Measurements from ENCODE around the gene PPP2R3B. TPM values are rescaled to one million over a fixed set of nuclear protein-coding genes. Genes with fewer than 3 reads are reported as not detected.
"Not testable (repeated sequence)": the region's sequence is repeated elsewhere in the genome, so short reads cannot be mapped to it uniquely, and the experiment has no call there.

Gene PPP2R3B
- 10 to 100 TPM; 12.0 to 38.8 TPM for total RNA-seq

- peaks cover 10% of the 10 kb centered on the region in 2 donors for H3K4me1 Mint-ChIP-seq (ENCODE audit: low read depth in 2 of 2)
- DNase-seq (ENCODE audit: low spot score) = peak; percentile 99
- ATAC-seq = peak; percentile 98
- H3K27me3 Mint-ChIP-seq = no peaks in the 10 kb centered on the region
- peak within 1 kb of the TSS; percentile 96 to 99 for H3K27ac Mint-ChIP-seq
- H3K9me3 Mint-ChIP-seq = no peaks in the 10 kb centered on the region
- no peaks in the 10 kb centered on the region for H3K36me3 Mint-ChIP-seq
- peak within 1 kb of the TSS; percentile 97 for H3K4me3 Mint-ChIP-seq
Observed at GRCh38 chrX:386768-387575, at the start of gene PPP2R3B. PPP2R3B (minus strand) TSS chrX:386907; CDS start chrX:386691, 216 bp downstream.

DNA sequence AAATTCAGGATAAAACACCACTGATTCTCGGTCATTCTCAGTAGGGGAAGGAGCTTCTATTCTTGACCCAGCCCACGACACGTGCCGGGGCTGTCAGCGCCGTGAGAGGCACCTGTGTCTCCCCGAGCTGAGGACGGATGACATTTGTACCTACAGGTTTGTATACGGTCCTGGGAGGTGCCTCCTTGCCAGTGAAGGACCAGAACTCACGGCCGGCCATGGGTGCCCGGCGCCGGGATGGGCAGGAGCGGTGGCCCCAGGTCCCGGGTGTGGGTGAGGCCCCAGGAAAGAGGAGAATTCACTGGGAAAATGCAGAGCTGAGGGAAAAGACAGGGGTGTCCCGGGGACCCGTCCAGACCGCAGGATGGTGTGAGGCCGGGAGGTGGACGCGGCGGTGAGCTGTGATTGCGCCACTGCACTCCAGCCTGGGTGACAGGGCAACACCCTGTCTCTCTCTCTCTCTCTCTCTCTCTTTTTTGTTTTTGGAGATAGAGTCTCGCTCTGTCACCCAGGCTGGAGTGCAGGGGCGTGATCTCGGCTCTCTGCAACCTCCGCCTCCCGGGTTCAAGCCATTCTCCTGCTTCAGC lies 48.9 kb upstream of the PPP2R3B start:
- ATAC-seq = no peak
- DNase-seq (ENCODE audit: low spot score) = no peak
- H3K27me3 Mint-ChIP-seq = peaks cover 8 to 12% of the 10 kb centered on the region in 2 donors
- peaks cover 6 to 11% of the 10 kb centered on the region in 2 donors for H3K4me1 Mint-ChIP-seq (ENCODE audit: low read depth in 2 of 2)
- peaks cover 16% of the 10 kb centered on the region for H3K9me3 Mint-ChIP-seq
- no peak overlapping the region for H3K27ac Mint-ChIP-seq
- H3K4me3 Mint-ChIP-seq = no peak overlapping the region
- H3K36me3 Mint-ChIP-seq = peaks cover 21% of the 10 kb centered on the region

GRCh38 chrX:434946-435345 lies 48.2 kb upstream of the PPP2R3B start:
- H3K36me3 Mint-ChIP-seq = peaks cover 14% of the 10 kb centered on the region
- no peak for ATAC-seq
- no peak overlapping the region for H3K4me3 Mint-ChIP-seq
- peaks cover 8 to 15% of the 10 kb centered on the region in 2 donors for H3K27me3 Mint-ChIP-seq
- H3K4me1 Mint-ChIP-seq (ENCODE audit: low read depth in 2 of 2) = peaks cover 6 to 11% of the 10 kb centered on the region in 2 donors
- DNase-seq (ENCODE audit: low spot score) = no peak
- peaks cover 16% of the 10 kb centered on the region for H3K9me3 Mint-ChIP-seq
- H3K27ac Mint-ChIP-seq = no peak overlapping the region

DNA sequence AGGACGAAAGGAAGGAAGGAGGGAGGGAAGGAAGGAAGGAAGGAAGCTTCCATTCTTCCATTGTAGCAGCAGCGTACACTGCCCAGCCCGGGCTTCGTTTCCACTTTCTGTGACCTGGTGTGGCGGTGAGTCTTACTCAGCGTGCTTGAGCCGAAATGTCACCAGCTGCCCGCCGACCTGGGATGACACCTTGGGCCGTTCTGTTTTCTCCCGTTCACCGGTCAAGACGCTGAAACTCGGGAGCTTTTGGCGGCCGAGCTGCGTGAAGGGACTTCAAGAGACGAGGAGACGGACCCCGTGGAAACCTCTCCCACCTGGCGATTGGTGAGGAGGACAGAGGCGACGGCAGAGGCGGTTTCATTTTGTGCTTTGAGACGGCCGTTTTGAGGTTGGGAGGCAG lies 47.1 kb upstream of the PPP2R3B start:
- Mint-ChIP-seq H3K9me3 (peaks cover 11% of the 10 kb centered on the region), H3K27me3 (peaks cover 11 to 18% of the 10 kb centered on the region in 2 donors), H3K27ac (no peak overlapping the region), H3K4me1 (ENCODE audit: low read depth in 2 of 2) (peaks cover 6 to 11% of the 10 kb centered on the region in 2 donors), H3K4me3 (no peak overlapping the region), H3K36me3 (peaks cover 10% of the 10 kb centered on the region)
- ATAC-seq (no peak), DNase-seq (ENCODE audit: low spot score) (no peak)

GRCh38 chrX:432666-433065 lies 46.0 kb upstream of the PPP2R3B start:
- Mint-ChIP-seq H3K36me3 (peaks cover 10% of the 10 kb centered on the region), H3K4me1 (ENCODE audit: low read depth in 2 of 2) (peaks cover 6 to 11% of the 10 kb centered on the region in 2 donors), H3K9me3 (peaks cover 11% of the 10 kb centered on the region), H3K27me3 (peaks cover 13 to 20% of the 10 kb centered on the region in 2 donors)
- DNase-seq (ENCODE audit: low spot score); ATAC-seq; H3K27ac Mint-ChIP-seq; H3K4me3 Mint-ChIP-seq: not testable (repeated sequence)

DNA sequence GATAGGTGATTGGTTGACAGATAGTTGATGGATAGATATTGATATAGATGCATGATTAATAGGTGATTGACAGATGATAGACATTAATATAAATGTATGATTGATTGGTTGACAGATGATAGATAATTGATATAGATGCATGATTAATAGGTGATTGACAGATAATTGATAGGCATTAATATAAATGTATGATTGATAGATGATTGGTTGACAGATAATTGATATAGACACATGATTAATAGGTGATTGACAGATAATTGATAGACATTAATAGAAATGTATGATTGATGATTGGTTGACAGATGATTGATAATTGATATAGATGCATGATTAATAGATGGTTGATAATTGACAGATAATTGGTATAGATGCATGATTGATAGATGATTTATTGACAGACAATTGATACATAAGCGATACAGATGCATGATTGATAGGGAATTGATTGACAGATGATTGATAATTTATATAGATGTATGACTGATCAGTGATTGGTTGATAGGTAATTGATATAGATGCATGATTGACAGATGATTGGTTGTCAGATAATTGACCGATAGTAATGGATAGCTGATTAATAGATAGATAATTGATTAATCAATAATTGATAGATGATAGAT lies 44.9 kb upstream of the PPP2R3B start:
- H3K9me3 Mint-ChIP-seq = peaks cover 5% of the 10 kb centered on the region
- peaks cover 4% of the 10 kb centered on the region for H3K36me3 Mint-ChIP-seq
- H3K4me1 Mint-ChIP-seq (ENCODE audit: low read depth in 2 of 2) = peaks cover 5 to 6% of the 10 kb centered on the region in 2 donors
- H3K27me3 Mint-ChIP-seq = peaks cover 13 to 19% of the 10 kb centered on the region in 2 donors
- no peak overlapping the region for H3K4me3 Mint-ChIP-seq
- no peak for DNase-seq (ENCODE audit: low spot score)
- no peak for ATAC-seq
- no peak overlapping the region for H3K27ac Mint-ChIP-seq

DNA sequence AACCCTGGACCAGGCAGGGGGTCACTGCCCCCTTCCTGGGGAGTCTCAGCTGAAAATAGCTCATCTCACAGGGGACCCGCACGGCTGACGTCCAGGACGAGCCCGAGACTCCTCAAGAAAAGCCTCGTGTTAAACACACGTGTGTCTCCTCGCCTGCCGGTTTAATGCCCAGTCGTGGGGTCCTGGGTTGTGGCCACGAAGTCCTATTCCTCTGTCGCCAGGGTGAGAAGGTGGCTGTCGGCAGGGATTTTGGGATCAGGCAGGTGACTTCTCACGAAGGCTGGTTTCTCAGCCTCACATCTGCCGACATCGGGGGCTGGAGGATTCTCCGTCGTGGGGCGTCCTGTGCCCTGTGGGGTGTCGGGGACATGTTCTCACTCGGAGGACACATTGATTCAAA lies 44.3 kb upstream of the PPP2R3B start:
- H3K9me3 Mint-ChIP-seq = no peaks in the 10 kb centered on the region
- no peak for ATAC-seq
- DNase-seq (ENCODE audit: low spot score) = no peak
- peaks cover 0 to under 1% of the 10 kb centered on the region in 2 donors for H3K4me1 Mint-ChIP-seq (ENCODE audit: low read depth in 2 of 2)
- H3K27me3 Mint-ChIP-seq = peaks cover 13 to 19% of the 10 kb centered on the region in 2 donors
- no peak overlapping the region for H3K27ac Mint-ChIP-seq
- no peak overlapping the region for H3K4me3 Mint-ChIP-seq
- no peaks in the 10 kb centered on the region for H3K36me3 Mint-ChIP-seq

GRCh38 chrX:429266-429825 lies 42.6 kb upstream of the PPP2R3B start:
- no peak for ATAC-seq
- Mint-ChIP-seq H3K4me1 (ENCODE audit: low read depth in 2 of 2) (no peaks in the 10 kb centered on the region), H3K9me3 (no peaks in the 10 kb centered on the region), H3K4me3 (no peak overlapping the region), H3K27me3 (peaks cover 13 to 19% of the 10 kb centered on the region in 2 donors), H3K36me3 (no peaks in the 10 kb centered on the region), H3K27ac (no peak overlapping the region)
- DNase-seq (ENCODE audit: low spot score) = no peak

DNA sequence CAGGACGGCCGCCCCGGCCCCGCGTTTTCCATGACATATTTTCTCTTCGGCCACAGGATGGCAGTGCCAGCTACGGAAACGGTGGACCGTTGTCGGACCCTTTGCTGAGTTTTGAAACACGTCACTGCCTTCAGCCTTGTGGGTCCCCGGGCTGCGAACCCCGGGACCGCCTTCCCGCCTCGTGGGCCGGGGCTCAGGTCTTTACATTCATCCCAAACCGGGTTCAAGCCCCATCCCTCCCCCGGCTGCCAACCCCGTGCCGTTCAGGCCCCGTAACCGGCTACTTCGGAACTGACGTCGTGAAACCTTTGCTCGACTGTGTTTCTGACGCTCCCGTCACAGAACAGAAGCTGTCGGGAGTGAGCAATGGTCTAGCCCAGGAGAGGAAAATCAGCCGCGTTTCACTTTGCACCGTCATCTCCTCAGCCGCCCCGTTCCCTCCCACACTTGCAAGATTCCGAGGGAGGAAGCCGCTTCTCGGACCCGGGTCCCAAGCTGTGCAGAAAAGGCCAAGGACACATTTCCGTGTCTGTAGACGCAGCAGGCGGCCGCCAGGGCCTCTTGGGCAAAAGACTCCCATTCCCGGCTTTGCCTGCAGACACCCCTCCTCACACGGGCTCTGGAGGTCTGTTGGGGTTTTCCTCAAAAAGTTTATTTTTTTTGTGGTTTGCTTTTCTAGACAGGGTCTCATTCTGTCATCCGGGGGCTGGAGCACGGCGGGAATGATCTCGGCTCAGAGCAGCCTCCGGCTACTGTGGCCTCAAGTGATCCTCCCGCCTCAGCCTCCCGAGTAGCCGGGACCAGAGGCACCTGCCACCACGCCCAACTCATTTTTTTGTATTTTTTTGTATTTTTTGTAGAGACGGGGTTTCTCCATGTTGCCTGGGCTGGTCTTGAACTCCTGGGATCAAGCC lies 41.4 kb upstream of the PPP2R3B start:
- H3K4me1 Mint-ChIP-seq (ENCODE audit: low read depth in 2 of 2) = no peaks in the 10 kb centered on the region
- H3K36me3 Mint-ChIP-seq = no peaks in the 10 kb centered on the region
- no peak for ATAC-seq

DNA sequence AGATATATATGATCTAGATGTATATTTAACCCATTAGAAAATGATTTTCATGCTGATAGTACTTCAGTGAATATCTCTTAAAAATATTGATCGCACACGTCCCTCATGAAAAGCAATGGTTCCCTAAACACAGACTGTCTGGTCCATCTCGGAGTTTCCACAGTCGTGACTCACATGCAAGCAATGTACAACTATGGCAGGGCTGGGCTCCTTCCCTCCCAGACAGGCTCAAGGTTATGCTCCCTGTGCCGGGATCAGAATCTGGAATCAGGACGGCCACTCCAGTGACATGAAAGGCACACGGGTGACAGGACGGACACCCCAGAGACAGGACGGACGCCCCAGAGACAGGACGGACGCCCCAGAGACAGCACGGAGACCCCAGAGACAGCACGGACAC lies 40.2 kb upstream of the PPP2R3B start:
- Mint-ChIP-seq H3K36me3 (no peaks in the 10 kb centered on the region), H3K27me3 (peaks cover 11 to 21% of the 10 kb centered on the region in 2 donors), H3K4me3 (no peak overlapping the region)

More for the DNA sequence above, 41.4 kb upstream of the PPP2R3B start:
- Mint-ChIP-seq H3K4me3 (no peak overlapping the region), H3K27ac (no peak overlapping the region), H3K9me3 (no peaks in the 10 kb centered on the region), H3K27me3 (peaks cover 13 to 21% of the 10 kb centered on the region in 2 donors)
- no peak for DNase-seq (ENCODE audit: low spot score)

DNA sequence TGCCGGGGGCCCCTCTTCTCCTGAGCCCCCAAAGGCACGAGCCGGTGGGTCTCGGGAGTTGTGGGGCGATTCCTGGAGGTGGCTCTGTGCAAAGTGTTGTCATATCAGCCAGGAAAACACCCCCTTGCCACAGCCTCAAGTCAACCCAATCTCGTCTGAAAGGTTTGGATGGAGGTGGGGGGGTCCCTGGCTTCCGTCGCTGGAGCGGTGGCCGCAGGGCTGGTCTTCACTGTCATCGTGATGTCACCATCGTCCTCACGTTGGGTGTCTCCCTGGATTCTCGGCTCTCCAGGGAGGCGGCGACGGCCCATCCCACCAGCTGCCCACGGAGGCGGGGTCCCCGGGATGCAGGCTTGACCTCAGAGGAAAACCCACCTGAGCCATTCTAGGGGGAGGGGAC lies 38.3 kb upstream of the PPP2R3B start:
- H3K36me3 Mint-ChIP-seq = no peaks in the 10 kb centered on the region
- ATAC-seq (no peak), DNase-seq (ENCODE audit: low spot score) (no peak)
- no peak overlapping the region for H3K4me3 Mint-ChIP-seq
- peaks cover 4 to 18% of the 10 kb centered on the region in 2 donors for H3K27me3 Mint-ChIP-seq
- H3K9me3 Mint-ChIP-seq = no peaks in the 10 kb centered on the region
- H3K4me1 Mint-ChIP-seq (ENCODE audit: low read depth in 2 of 2) = no peaks in the 10 kb centered on the region
- no peak overlapping the region for H3K27ac Mint-ChIP-seq

More for the DNA sequence above, 40.2 kb upstream of the PPP2R3B start:
- no peaks in the 10 kb centered on the region for H3K4me1 Mint-ChIP-seq (ENCODE audit: low read depth in 2 of 2)
- H3K27ac Mint-ChIP-seq = no peak overlapping the region
- no peak for DNase-seq (ENCODE audit: low spot score)
- no peak for ATAC-seq
- no peaks in the 10 kb centered on the region for H3K9me3 Mint-ChIP-seq

- DNase-seq (ENCODE audit: low spot score) = no peak
- ATAC-seq = no peak
- no peaks in the 10 kb centered on the region for H3K4me1 Mint-ChIP-seq (ENCODE audit: low read depth in 2 of 2)
- H3K9me3 Mint-ChIP-seq = no peaks in the 10 kb centered on the region
- H3K27me3 Mint-ChIP-seq = peaks cover 0 to 10% of the 10 kb centered on the region in 2 donors
- no peak overlapping the region for H3K4me3 Mint-ChIP-seq
- no peaks in the 10 kb centered on the region for H3K36me3 Mint-ChIP-seq
- H3K27ac Mint-ChIP-seq = no peak overlapping the region
Observed at GRCh38 chrX:421646-422391, 35.1 kb upstream of the PPP2R3B start.

Measured in natural killer cell treated with Interleukin-12 subunit alpha and Interleukin-12 subunit beta and Interleukin-15 and Interleukin-18, amount 100 ng/mL, for 72 hours (primary cell).